OCI-LY3 (cell line): ENCODE data around the gene MTUS2.

Experiments used
- EZH2phosphoT487 ChIP-seq: fragments of 200-600 bp; shearing (Covaris generic); IDR thresholded peaks from 2 replicates; pipeline ENCODE4 v1.6.1; 2018; ENCODE audit warnings: antibody characterized with exemption, mixed run types, low read depth
- TF ChIP-seq, protein P1 (sequence below): fragments of 200-600, 300-600 bp; sonication (generic); IDR thresholded peaks from 2 replicates; pipeline ENCODE4 v1.5.1; 2014; ENCODE audit warnings: antibody characterized with exemption, low read length, low read depth

DNA sequence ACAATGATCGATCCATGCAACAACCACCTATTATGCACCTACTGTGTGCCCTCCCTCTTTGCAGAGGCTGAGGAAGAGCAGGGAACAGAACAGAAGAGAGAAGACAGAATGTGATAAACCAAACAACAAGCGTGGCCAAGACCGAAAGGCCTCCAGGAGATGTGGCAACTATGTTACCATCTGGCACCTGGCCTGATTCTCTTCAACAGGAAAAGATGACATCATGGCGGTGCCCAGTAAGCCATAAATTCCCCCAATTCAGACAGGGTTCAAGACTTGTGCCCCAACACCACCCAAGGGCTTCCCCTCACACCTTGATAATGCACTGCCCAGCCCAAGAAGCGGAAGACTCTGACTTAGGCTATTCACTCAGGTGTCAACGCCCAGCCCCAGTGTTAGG lies 731.1 kb downstream of the MTUS2 start:
- TF ChIP-seq, protein P1, sequence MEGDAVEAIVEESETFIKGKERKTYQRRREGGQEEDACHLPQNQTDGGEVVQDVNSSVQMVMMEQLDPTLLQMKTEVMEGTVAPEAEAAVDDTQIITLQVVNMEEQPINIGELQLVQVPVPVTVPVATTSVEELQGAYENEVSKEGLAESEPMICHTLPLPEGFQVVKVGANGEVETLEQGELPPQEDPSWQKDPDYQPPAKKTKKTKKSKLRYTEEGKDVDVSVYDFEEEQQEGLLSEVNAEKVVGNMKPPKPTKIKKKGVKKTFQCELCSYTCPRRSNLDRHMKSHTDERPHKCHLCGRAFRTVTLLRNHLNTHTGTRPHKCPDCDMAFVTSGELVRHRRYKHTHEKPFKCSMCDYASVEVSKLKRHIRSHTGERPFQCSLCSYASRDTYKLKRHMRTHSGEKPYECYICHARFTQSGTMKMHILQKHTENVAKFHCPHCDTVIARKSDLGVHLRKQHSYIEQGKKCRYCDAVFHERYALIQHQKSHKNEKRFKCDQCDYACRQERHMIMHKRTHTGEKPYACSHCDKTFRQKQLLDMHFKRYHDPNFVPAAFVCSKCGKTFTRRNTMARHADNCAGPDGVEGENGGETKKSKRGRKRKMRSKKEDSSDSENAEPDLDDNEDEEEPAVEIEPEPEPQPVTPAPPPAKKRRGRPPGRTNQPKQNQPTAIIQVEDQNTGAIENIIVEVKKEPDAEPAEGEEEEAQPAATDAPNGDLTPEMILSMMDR: no peak
- TF ChIP-seq EZH2phosphoT487: no peak
